ENCODE results near the gene DAPK1.

DAPK1 gene

DNA sequence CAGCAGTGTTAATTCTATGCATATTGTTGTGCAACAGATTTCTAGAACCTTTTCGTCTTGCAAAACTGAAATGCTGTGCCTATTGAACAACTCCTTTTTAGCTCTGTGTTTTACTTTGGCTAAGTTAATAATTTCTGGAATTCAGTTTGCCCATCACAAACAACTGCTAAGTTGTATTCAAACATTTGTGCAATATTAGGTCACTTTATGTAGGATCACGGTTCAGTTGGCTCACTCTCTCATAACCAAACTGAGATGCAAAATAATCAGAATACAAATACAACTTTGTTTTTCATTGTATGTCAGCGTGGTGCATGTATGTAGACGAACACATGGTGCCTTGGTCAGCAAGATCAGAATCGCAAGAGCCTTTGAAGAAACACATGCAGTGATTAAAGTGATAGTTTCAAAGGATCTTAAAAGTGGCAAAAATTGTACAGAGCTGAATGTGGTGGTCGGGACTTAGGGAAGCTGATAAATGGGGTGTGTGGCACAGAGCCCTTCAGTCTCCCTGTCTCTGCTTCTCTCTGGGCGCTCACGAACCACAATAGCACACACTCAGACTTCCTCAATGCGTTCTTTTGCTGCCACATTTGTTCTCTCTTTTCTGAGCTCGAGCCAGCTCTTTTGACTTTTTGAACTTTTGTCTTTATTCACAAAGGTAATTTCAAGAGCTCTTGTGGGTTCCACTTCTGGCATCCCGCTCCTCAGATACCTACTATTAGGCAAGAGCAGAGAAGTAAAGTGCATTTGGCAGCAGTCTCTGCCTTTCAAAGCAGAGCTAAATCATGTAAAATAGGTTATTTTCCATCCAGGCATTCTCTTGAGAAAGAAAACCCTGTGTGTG lies 115.8 kb downstream of the DAPK1 start:
- Histone ChIP-seq H3K36me3 (ENCODE audit: insufficient read depth, low read length) (no peaks in the 10 kb centered on the region), H3K9ac (ENCODE audit: low read length) (no peak overlapping the region), H3K9me2 (ENCODE audit: low read depth, low read length) (no peaks in the 10 kb centered on the region), H3K4me3 (ENCODE audit: low read depth, low read length, poor library complexity, severe bottlenecking) (no peak overlapping the region), H3K4me2 (ENCODE audit: low read length) (no peak overlapping the region), H3K79me2 (ENCODE audit: insufficient read depth, low read length) (no peaks in the 10 kb centered on the region), H3K27me3 (ENCODE audit: insufficient read depth, low read length) (0 out of 2 replicates have a peak, but pooled peaks cover 6% of the 10 kb centered on the region), H3K9me3 (ENCODE audit: low read length) (no peaks in the 10 kb centered on the region), H4K20me1 (ENCODE audit: insufficient read depth, low read length) (no peaks in the 10 kb centered on the region), H3K27ac (ENCODE audit: low read depth, low read length, poor library complexity, severe bottlenecking) (no peak overlapping the region), H2AFZ (ENCODE audit: low read length) (no peak overlapping the region), H3K4me1 (ENCODE audit: insufficient read depth, low read length, severe bottlenecking) (no peaks in the 10 kb centered on the region), H3F3A (ENCODE audit: insufficient read depth, low read length) (no peaks in the 10 kb centered on the region)
- TF ChIP-seq EZH2 (IDR thresholded peaks at IDR 0.05; ENCODE audit: borderline replicate concordance, low read length) = no peak
- TF ChIP-seq, protein P1, sequence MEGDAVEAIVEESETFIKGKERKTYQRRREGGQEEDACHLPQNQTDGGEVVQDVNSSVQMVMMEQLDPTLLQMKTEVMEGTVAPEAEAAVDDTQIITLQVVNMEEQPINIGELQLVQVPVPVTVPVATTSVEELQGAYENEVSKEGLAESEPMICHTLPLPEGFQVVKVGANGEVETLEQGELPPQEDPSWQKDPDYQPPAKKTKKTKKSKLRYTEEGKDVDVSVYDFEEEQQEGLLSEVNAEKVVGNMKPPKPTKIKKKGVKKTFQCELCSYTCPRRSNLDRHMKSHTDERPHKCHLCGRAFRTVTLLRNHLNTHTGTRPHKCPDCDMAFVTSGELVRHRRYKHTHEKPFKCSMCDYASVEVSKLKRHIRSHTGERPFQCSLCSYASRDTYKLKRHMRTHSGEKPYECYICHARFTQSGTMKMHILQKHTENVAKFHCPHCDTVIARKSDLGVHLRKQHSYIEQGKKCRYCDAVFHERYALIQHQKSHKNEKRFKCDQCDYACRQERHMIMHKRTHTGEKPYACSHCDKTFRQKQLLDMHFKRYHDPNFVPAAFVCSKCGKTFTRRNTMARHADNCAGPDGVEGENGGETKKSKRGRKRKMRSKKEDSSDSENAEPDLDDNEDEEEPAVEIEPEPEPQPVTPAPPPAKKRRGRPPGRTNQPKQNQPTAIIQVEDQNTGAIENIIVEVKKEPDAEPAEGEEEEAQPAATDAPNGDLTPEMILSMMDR (IDR thresholded peaks at IDR 0.05; ENCODE audit: low read length) = no peak

DNA sequence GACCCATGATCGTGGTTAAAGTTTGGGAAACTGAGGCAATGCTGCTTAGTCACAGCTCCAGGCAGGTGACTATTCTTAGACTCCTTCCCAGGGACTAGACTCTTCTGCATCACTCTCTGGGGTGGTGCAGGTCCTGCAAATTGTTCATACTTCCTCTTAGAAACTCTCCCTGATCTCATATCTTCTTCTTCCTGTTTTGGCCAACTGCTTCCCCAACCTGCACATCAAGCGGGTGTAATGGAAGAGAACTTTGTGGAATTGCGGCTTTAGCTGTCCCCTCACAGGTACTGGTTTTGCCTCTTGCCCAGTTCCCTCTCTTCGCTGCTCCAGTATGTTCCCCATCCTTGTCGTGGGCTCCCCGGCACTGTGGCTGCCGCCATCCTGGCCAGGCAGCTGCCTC lies 116.7 kb downstream of the DAPK1 start:
- H3K4me3 ChIP-seq (ENCODE audit: low read depth, low read length, poor library complexity, severe bottlenecking) = no peak overlapping the region
- H4K20me1 ChIP-seq (ENCODE audit: insufficient read depth, low read length) = no peaks in the 10 kb centered on the region
- no peak overlapping the region for H3K27ac ChIP-seq (ENCODE audit: low read depth, low read length, poor library complexity, severe bottlenecking)
- H2AFZ ChIP-seq (ENCODE audit: low read length) = no peak overlapping the region
- H3K9me2 ChIP-seq (ENCODE audit: low read depth, low read length) = no peaks in the 10 kb centered on the region
- no peaks in the 10 kb centered on the region for H3F3A ChIP-seq (ENCODE audit: insufficient read depth, low read length)
- no peaks in the 10 kb centered on the region for H3K4me1 ChIP-seq (ENCODE audit: insufficient read depth, low read length, severe bottlenecking)
- TF ChIP-seq, protein P1 (IDR thresholded peaks at IDR 0.05; ENCODE audit: low read length) = no peak
- no peak for TF ChIP-seq EZH2 (IDR thresholded peaks at IDR 0.05; ENCODE audit: borderline replicate concordance, low read length)
- H3K9me3 ChIP-seq (ENCODE audit: low read length) = no peaks in the 10 kb centered on the region
- no peak overlapping the region for H3K9ac ChIP-seq (ENCODE audit: low read length)
- no peaks in the 10 kb centered on the region for H3K36me3 ChIP-seq (ENCODE audit: insufficient read depth, low read length)
- no peaks in the 10 kb centered on the region for H3K27me3 ChIP-seq (ENCODE audit: insufficient read depth, low read length)
- H3K4me2 ChIP-seq (ENCODE audit: low read length) = no peak overlapping the region
- no peaks in the 10 kb centered on the region for H3K79me2 ChIP-seq (ENCODE audit: insufficient read depth, low read length)

DNA sequence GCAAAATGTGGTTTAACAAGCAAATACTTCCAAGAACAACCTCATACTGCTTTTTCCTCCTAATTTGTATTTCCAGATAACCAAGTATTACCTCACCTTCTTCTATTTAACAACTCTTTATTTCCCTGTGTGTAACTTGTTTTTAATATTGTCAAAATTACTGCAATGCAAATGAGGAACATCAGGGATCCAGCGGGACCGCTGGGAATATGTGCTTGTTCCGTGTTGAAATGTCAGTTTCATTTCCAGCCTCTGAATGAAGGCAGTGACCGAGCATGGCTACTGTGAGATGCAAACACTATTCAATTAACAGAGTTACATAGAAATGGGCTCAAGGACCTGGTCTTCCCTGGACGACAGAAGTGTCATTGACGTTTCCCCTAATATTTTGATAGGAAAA lies 117.5 kb downstream of the DAPK1 start:
- Histone ChIP-seq H3K9me3 (ENCODE audit: low read length) (no peaks in the 10 kb centered on the region), H3K4me2 (ENCODE audit: low read length) (no peak overlapping the region), H4K20me1 (ENCODE audit: insufficient read depth, low read length) (no peaks in the 10 kb centered on the region), H3K36me3 (ENCODE audit: insufficient read depth, low read length) (no peaks in the 10 kb centered on the region), H3K4me3 (ENCODE audit: low read depth, low read length, poor library complexity, severe bottlenecking) (no peak overlapping the region), H3F3A (ENCODE audit: insufficient read depth, low read length) (no peaks in the 10 kb centered on the region), H3K4me1 (ENCODE audit: insufficient read depth, low read length, severe bottlenecking) (no peaks in the 10 kb centered on the region), H3K27me3 (ENCODE audit: insufficient read depth, low read length) (no peaks in the 10 kb centered on the region), H3K79me2 (ENCODE audit: insufficient read depth, low read length) (no peaks in the 10 kb centered on the region), H3K27ac (ENCODE audit: low read depth, low read length, poor library complexity, severe bottlenecking) (no peak overlapping the region), H3K9ac (ENCODE audit: low read length) (no peak overlapping the region), H2AFZ (ENCODE audit: low read length) (no peak overlapping the region), H3K9me2 (ENCODE audit: low read depth, low read length) (no peaks in the 10 kb centered on the region)
- no peak for TF ChIP-seq EZH2 (IDR thresholded peaks at IDR 0.05; ENCODE audit: borderline replicate concordance, low read length)
- TF ChIP-seq, protein P1 (IDR thresholded peaks at IDR 0.05; ENCODE audit: low read length) = no peak

Data from OCI-LY1 (cell line).